ENCODE results near the gene NCMAP. TPM values are rescaled to one million over a fixed set of nuclear protein-coding genes. Genes with fewer than 3 reads are reported as not detected.
"Not testable (repeated sequence)": the region's sequence is repeated elsewhere in the genome, so short reads cannot be mapped to it uniquely, and the experiment has no call there.

NCMAP gene
- polyA plus RNA-seq, 1 of the 3 experiments (the other 2 are of a cell fraction) = not detected

DNA sequence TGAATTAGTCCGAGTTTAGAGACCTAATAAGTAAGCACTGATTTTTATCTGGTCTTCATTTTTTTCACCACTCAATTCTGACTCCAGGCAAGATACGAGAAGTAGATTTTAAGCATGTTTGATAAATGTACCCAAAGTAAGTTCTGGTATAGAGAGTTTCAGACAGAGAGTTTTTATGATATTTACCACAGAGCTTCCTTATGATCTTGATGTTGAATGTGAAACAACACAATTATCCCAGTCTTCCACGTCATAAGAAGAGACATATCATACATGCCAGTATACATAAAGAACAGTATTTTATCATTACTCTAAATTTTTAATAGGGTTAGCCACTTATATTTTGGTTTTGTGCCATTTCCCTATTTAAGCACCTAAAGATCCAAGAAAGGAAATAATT lies 7.8 kb upstream of the NCMAP start:
- Histone ChIP-seq H3K9me3 (no peaks in the 10 kb centered on the region), H3K79me2 (ENCODE audit: insufficient read depth) (no peaks in the 10 kb centered on the region), H3K4me2 (no peak overlapping the region), H2AFZ (ENCODE audit: low read depth) (no peak overlapping the region), H3K9me2 (no peaks in the 10 kb centered on the region), H3F3A (replicated peaks; ENCODE audit: insufficient read depth) (peaks cover 5% of the 10 kb centered on the region), H3K9ac (no peak overlapping the region), H3K36me3 (replicated peaks in 1 of 2; ENCODE audit: control insufficient read depth in 1 of 2, insufficient read depth in 2 of 2, low read length in 1 of 2) (no peaks in the 10 kb centered on the region), H3K27ac (ENCODE audit: low read depth in 2 of 2, low read length in 1 of 2) (no peak overlapping the region), H3K27me3 (ENCODE audit: insufficient read depth) (no peaks in the 10 kb centered on the region), H4K20me1 (ENCODE audit: insufficient read depth) (no peaks in the 10 kb centered on the region), H3K4me3 (ENCODE audit: low read depth in 2 of 2, low read length in 1 of 2) (no peak overlapping the region), H3K4me1 (ENCODE audit: control insufficient read depth in 1 of 2, insufficient read depth in 2 of 2, low read depth in 1 of 2, low read length in 1 of 2) (peaks cover 0 to 6% of the 10 kb centered on the region in 2 experiments; a peak in 1 of 4 replicates)
- DNase-seq = no peak
- TF ChIP-seq, protein P1, sequence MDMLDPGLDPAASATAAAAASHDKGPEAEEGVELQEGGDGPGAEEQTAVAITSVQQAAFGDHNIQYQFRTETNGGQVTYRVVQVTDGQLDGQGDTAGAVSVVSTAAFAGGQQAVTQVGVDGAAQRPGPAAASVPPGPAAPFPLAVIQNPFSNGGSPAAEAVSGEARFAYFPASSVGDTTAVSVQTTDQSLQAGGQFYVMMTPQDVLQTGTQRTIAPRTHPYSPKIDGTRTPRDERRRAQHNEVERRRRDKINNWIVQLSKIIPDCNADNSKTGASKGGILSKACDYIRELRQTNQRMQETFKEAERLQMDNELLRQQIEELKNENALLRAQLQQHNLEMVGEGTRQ (IDR thresholded peaks at IDR 0.05; ENCODE audit: borderline replicate concordance, low read depth, low read length) = no peak
- TF ChIP-seq RCOR1 (IDR thresholded peaks at IDR 0.05; ENCODE audit: low read length) (no peak), REST (IDR thresholded peaks at IDR 0.05; ENCODE audit: low read depth, low read length) (no peak), SMC3 (IDR thresholded peaks at IDR 0.05; ENCODE audit: low read depth, low read length) (no peak), RFX5 (IDR thresholded peaks at IDR 0.05; ENCODE audit: low read length) (no peak), CHD2 (IDR thresholded peaks at IDR 0.05; ENCODE audit: low read length, partially characterized antibody) (no peak), RAD21 (IDR thresholded peaks at IDR 0.05; ENCODE audit: low read length) (no peak), MXI1 (IDR thresholded peaks at IDR 0.05; ENCODE audit: low read depth, low read length) (no peak), FOXM1 (IDR thresholded peaks at IDR 0.05; ENCODE audit: low read depth) (no peak), GATA2 (CRISPR knock-in tag; IDR thresholded peaks at IDR 0.05) (no peak), YY1 (IDR thresholded peaks at IDR 0.05; ENCODE audit: low read depth) (no peak), MAX (IDR thresholded peaks at IDR 0.05; ENCODE audit: low read depth) (no peak), CTCF (IDR thresholded peaks at IDR 0.05) (no peak)
- ChIA-PET POLR2A (no interaction called here), CTCF (interaction anchor here (1.1 to 3.3 kb wide), 6 partner anchors 10 to 156 kb away, joined by 3 to 12 read pairs (median 4); no protein-coding TSS in a partner anchor)
- 70% methylated on average over 3 of the region's 3 CpGs for WGBS (ENCODE audit: low lambda C conversion rate)

GRCh38 chr1:24549210-24549609 lies 6.7 kb upstream of the NCMAP start:
- DNase-seq; H3K4me1 ChIP-seq (ENCODE audit: control insufficient read depth in 1 of 2, insufficient read depth in 2 of 2, low read depth in 1 of 2, low read length in 1 of 2); H3K9ac ChIP-seq; H4K20me1 ChIP-seq (ENCODE audit: insufficient read depth); H3K27ac ChIP-seq (ENCODE audit: low read depth in 2 of 2, low read length in 1 of 2); H3F3A ChIP-seq (replicated peaks; ENCODE audit: insufficient read depth); H3K27me3 ChIP-seq (ENCODE audit: insufficient read depth); H3K9me2 ChIP-seq; H3K4me3 ChIP-seq (ENCODE audit: low read depth in 2 of 2, low read length in 1 of 2); H3K4me2 ChIP-seq; POLR2A ChIA-PET; H3K79me2 ChIP-seq (ENCODE audit: insufficient read depth); H3K9me3 ChIP-seq; H2AFZ ChIP-seq (ENCODE audit: low read depth); H3K36me3 ChIP-seq (replicated peaks in 1 of 2; ENCODE audit: control insufficient read depth in 1 of 2, insufficient read depth in 2 of 2, low read length in 1 of 2): not testable (repeated sequence)
- WGBS (ENCODE audit: low lambda C conversion rate) = 72% methylated on average over 5 of the region's 5 CpGs
- CTCF ChIA-PET = interaction anchor here (1.9 to 3.3 kb wide), 2 partner anchors 22 to 38 kb away, joined by 5 to 12 read pairs; no protein-coding TSS in a partner anchor

Data from SK-N-SH (cell line).